HG02763 (cell line): Measurements from ENCODE around the gene ACBD6.
"Not testable (repeated sequence)": the region's sequence is repeated elsewhere in the genome, so short reads cannot be mapped to it uniquely, and the experiment has no call there.

Source experiments
- ATAC-seq: cut with Tn5 transposase; IDR thresholded peaks from one replicate; pipeline ENCODE4 v1.9.1; 2021; ENCODE audit warnings: mild to moderate bottlenecking, moderate library complexity; ENCODE audit not compliant: unreplicated experiment

Gene ACBD6

GRCh38 chr1:180502361-180503279 is at the start of gene ACBD6:
Gene ACBD6 (minus strand): TSS chr1:180502577. CDS start chr1:180502266, 311 bp downstream.
- ATAC-seq, result peak; percentile 87

DNA sequence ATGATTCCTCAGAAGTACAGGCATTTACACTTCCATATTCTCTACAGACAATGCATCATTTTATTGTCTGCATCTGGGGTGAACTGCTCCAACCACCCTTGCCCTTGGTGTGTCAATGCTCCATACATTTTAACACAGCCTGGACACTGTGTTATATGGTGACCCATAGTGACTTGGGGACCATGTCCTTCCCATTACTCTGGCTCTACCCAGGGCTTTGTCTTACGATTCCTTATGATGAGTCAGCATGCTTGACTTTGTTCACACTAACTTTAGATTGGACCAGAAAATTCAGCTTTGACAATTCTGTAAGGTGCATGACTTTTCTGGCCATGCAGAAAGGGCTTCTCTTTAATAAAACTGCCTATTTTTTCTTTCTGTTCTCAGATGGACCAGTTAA is 49.6 kb upstream of the ACBD6 start:
- no peak for ATAC-seq

GRCh38 chr1:180550241-180550640 is 47.9 kb upstream of the ACBD6 start:
- ATAC-seq, result no peak

- ATAC-seq, result not testable (repeated sequence)
Measured at GRCh38 chr1:180549770-180550169, 47.4 kb upstream of the ACBD6 start.

GRCh38 chr1:180548686-180549317 is 46.4 kb upstream of the ACBD6 start:
- ATAC-seq, result no peak

DNA sequence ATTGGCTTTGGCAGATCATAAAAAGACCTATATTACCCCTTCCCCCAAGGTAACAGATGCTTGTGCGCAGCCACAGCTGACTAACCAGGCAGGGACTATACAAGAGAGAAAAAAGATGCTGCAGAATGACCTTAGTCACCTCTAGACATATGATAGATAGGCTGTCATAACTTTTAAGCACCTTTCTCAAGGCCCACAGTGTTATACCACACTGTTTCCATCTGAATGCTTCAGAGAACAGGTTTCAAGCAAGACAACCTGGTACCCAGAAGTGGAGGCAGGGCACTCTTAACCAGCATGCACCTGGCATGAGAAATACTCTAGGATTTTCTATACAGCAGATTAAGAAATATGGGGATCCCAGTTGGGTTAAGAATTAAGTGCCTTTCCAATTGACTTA is 43.6 kb upstream of the ACBD6 start:
- ATAC-seq, result no peak

DNA sequence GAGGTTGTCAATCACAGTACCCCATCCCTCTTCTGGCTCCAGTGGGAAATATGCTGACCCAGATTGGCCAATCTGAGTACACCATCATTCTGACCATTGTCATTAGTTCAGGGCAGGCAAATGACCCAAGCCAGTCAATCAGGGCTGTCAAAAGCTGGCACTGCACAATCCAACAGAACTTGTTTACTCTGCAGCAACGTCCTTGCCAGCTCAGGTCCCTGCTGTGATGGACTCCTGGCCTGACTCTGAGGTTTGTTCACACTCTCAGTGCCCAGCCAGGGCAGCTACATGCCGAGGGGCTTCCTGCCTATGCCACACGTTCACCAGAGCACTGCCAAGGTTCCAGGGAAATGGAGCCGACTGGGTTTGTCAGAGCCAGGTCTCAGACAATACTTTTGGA is 41.7 kb upstream of the ACBD6 start:
- no peak for ATAC-seq

DNA sequence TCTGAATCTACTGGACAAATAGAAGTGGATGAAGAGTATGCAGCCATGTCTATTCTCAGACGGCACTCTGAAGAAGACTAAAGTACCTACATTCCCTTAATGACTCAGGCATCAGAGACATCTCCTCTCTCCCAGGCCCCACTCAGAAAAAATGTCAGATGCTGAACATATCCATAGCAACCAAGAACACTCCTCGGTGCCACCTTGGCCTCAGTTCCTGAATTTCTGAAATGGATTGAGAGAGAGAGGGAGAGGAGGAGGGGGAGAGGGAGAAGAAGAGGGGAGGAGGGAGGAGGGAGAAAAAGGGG is 40.4 kb upstream of the ACBD6 start:
- ATAC-seq, result no peak

DNA sequence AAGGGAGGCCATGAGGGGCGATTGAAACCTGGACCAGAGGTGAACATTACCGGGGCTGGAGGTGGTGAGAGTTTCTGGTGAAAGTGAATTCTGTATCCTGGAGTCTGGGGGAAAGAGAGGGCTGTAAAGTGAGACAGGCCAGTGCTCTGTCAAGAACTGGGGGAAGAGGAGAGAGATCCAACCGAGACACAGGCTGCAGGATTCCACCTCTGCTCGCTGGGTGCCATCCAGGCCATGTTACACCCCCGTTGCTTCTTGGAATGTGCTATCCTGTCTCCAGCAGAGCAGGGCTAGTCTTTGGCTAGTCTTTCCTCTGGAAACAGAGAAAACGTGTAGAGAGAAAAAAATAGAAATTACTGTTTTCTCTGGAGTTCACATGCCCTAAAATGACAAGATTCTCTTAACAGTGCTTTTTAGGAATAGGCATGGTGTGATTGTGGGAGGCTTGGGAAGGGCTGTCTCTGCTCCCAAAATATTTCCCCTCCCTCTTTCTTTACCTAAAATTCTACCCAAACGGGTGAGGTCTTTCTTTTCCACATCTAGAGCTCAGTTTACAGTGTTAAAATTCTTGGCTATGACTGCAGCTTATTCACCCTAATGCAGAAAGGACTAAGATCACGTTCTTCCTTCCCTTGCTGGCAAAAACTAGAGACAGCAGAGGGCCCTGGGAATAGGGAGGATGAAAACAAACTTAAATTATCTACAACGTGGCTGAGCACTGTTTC is 39.9 kb upstream of the ACBD6 start:
- ATAC-seq, result no peak

GRCh38 chr1:180540697-180541594 is 38.6 kb upstream of the ACBD6 start:
- ATAC-seq, result no peak

GRCh38 chr1:180539136-180539535 is 36.8 kb upstream of the ACBD6 start:
- ATAC-seq, result no peak

DNA sequence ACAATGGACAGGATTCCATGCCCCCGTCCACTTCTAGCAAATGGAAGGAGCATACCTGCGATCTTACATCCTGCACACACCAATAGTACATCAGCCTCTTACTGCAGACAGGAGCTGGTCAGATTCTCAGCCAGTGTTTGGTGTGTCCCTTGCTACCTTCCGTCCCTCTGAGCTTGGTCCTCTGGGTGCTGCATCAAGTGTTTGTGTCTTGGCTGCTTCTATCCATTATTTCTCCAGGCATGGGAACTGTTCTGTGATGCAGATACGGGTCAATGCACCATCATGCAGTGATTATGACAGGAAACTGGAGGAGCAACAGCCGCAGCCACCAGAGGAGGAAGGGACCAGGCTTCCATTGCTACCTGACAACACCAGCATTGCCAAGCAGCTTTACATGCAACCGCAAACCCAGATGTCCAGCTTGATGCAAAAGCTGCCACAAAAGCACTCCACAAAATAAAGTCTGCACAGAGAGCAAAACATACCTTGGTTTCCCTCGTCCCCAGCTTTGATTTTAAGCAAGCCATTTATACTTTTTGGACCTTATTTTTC is 34.5 kb upstream of the ACBD6 start:
- no peak for ATAC-seq

DNA sequence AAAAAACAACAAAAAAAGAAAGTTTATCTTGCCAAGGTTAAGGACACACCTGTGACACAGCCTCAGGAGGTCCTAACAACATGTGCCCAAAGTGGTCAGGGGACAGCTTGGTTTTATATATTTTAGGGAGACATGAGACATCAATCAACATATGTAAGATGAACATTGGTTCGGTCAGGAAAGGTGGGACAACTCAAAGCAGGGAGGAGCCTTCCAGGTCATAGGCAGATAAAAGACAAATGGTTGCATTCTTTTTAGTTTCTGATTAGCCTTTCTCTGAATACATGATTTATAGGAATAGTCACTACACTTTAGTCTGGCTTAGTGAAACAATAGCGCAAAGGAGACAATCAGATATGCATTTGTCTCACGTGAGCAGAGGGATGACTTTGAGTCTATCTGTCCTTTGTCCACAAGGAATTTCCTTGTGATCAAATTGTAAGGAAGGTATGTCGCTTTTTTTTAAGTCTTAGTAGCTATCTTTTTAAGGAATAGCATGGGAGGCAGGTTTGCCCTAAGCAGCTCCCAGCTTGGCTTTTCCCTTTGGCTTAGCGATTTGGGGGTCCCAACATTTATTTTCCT is 33.1 kb upstream of the ACBD6 start:
- no peak for ATAC-seq

DNA sequence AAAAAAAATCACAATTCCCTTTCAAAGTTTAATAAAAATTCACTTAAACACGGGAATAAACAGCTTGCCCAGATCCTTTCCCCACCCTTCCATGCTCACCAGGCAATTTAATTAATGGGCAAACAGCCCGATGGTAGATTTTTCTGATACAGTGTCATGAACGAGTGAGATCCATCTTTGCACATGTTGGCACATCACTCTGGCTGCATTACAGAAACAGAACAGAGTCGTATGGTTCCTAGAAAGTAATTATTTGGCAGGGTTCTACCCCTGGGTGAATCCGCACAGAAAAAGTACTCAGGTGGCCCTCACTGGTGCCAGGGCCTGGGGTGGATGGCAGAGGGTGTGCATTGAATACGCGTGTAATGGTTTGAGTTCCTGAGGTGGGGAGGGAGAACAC is 31.8 kb upstream of the ACBD6 start:
- ATAC-seq, result no peak

- peak; percentile 56 for ATAC-seq
Measured at GRCh38 chr1:180533266-180533987, 31.1 kb upstream of the ACBD6 start.

- ATAC-seq, result no peak
Measured at GRCh38 chr1:180532854-180533253, 30.5 kb upstream of the ACBD6 start.

GRCh38 chr1:180530501-180530900 is 28.1 kb upstream of the ACBD6 start:
- no peak for ATAC-seq

- ATAC-seq, result no peak
Measured at GRCh38 chr1:180528868-180529470, 26.6 kb upstream of the ACBD6 start.

DNA sequence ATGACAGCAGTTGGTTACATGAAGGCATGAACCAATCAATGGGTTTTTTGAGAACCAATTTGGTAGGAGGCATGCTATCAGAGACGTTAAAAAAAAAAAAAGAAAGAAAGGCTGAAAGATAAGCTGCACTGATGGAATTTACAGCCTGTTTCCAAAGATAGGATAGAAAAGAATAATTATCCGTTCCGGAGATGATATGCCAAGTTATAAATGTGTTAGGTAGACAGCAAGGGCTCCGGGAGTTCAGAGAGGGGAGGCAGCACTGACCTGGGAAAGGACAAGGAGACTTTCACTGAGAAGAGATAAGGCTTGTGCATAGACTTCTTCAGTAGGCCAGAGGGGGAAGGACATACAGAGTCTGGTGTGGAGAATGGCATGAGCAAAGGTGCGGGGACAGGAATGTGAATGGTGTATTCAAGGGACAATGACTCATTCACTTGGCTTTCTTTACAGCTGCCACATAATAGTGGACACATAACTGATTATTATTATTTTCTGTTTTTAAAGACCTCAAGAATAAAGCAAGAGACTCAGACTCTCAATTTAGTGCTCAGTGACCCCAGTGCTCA is 24.8 kb upstream of the ACBD6 start:
- no peak for ATAC-seq
